Liver (tissue), 3 donors: ENCODE measurements around the gene HEATR5B.

Experiments
- CTCF ChIP-seq: fragments of 150-350 bp; IDR thresholded peaks from 2 replicates; pipeline ENCODE4 v1.5.1; 2017; ENCODE audit warnings: improper control_type of control experiment, low read depth, low read length; ENCODE audit not compliant: missing input control
- EGR1 ChIP-seq, 2 donors: IDR thresholded peaks; 2 replicates each; pipeline ENCODE4 v1.6.1; 2016 to 2018; ENCODE audit warnings: antibody characterized with exemption in 2 of 2, low read depth in 2 of 2
- HNF4A ChIP-seq, 2 donors: conservative IDR thresholded peaks; 2 replicates each; pipeline ENCODE4 v1.6.1; 2016; ENCODE audit warnings: antibody characterized with exemption in 2 of 2, mild to moderate bottlenecking in 2 of 2
- JUND ChIP-seq, 2 donors: IDR thresholded peaks; 2 replicates each; pipeline ENCODE4 v1.6.1; 2016; ENCODE audit warnings: antibody characterized with exemption in 2 of 2
- MAX ChIP-seq: IDR thresholded peaks from 2 replicates; pipeline ENCODE4 v1.6.1; 2016; ENCODE audit warnings: antibody characterized with exemption
- RAD21 ChIP-seq, 2 donors: IDR thresholded peaks; 2 replicates each; pipeline ENCODE4 v1.6.1; 2016; ENCODE audit warnings: antibody characterized with exemption in 2 of 2, mild to moderate bottlenecking in 2 of 2
- REST ChIP-seq: IDR thresholded peaks from 2 replicates; pipeline ENCODE4 v1.6.1; 2016; ENCODE audit warnings: antibody characterized with exemption, mild to moderate bottlenecking
- YY1 ChIP-seq: IDR thresholded peaks from 2 replicates; pipeline ENCODE4 v1.6.1; 2016; ENCODE audit warnings: antibody characterized with exemption, mild to moderate bottlenecking
- donor health status: healthy.
- donor health status: healthy.

- TF ChIP-seq HNF4A (conservative IDR thresholded peaks at IDR 0.05): no peak
- TF ChIP-seq CTCF: no peak
- no peak for TF ChIP-seq YY1
- TF ChIP-seq RAD21 (IDR thresholded peaks at IDR 0.05): no peak
- TF ChIP-seq EGR1 (IDR thresholded peaks at IDR 0.05; ENCODE audit: low read depth in 2 of 2): no peak
- no peak for TF ChIP-seq JUND (IDR thresholded peaks at IDR 0.05)
- TF ChIP-seq MAX: no peak
- no peak for TF ChIP-seq REST
Measured at GRCh38 chr2:36960773-36961172, 123.4 kb downstream of the HEATR5B start.
